Stimulated activated effector memory CD8-positive, alpha-beta T cell treated with anti-CD3 and anti-CD28 coated beads, Interleukin-12 subunit alpha, Interleukin-12 subunit beta, amount 100 ng/mL, for 72 hours (primary cell): ENCODE measurements around the gene NIF3L1.
"Not testable (repeated sequence)": the region's sequence is repeated elsewhere in the genome, so short reads cannot be mapped to it uniquely, and the experiment has no call there.

Source experiments
- ATAC-seq: fragments of 150-1000 bp; cut with Tn5 transposase; 2 replicates; pipeline ENCODE4 v1.10.0; 2021
- DNase-seq, 2 donors: peaks; one replicate each; pipeline ENCODE4 v3.0.0; 2021 to 2022; ENCODE audit warnings: low spot score in 2 of 2
- H3K27ac Mint-ChIP-seq: one replicate; pipeline ENCODE4 v1.8.0; 2022; ENCODE audit warnings: mild to moderate bottlenecking, mixed read lengths
- H3K36me3 Mint-ChIP-seq: one replicate; pipeline ENCODE4 v1.8.0; 2022; ENCODE audit warnings: mild to moderate bottlenecking, mixed read lengths
- H3K4me1 Mint-ChIP-seq: one replicate; pipeline ENCODE4 v1.8.0; 2022; ENCODE audit warnings: mixed read lengths
- H3K4me3 Mint-ChIP-seq: one replicate; pipeline ENCODE4 v1.8.0; 2022; ENCODE audit warnings: mild to moderate bottlenecking, mixed read lengths
- H3K9me3 Mint-ChIP-seq: one replicate; pipeline ENCODE4 v1.8.0; 2022; ENCODE audit warnings: mixed read lengths

The NIF3L1 gene

GRCh38 chr2:200862532-200863000, 26.6 kb upstream of the NIF3L1 start:
- H3K27ac Mint-ChIP-seq, result peak overlapping the region; percentile 98
- ATAC-seq (peak; percentile 80), DNase-seq (peak; percentile 39 to 75)
- H3K4me3 Mint-ChIP-seq, result peak overlapping the region; percentile 86
- peaks cover 73% of the 10 kb centered on the region for H3K36me3 Mint-ChIP-seq
- peaks cover 46% of the 10 kb centered on the region for H3K4me1 Mint-ChIP-seq
- no peaks in the 10 kb centered on the region for H3K9me3 Mint-ChIP-seq

DNA sequence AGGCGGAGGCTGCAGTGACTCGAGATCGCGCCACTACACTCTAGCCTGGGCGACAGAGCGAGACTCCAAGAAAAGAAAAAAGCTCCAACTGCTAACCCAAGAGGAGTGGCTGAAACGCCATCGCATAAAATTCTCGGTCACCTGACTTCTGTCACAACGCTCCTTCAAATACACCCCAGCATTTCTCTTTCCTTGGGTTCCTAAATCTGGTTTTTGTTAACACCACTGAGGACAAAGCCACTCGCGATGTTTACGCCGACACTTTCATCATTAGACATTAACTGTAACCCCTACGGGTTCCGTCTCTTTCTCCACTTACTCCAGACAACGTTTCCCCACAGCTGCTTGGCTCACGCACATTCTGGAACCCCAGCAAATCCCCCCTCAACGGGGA, 25.4 kb upstream of the NIF3L1 start:
- Mint-ChIP-seq H3K27ac (peak overlapping the region; percentile 98), H3K4me3 (peak overlapping the region; percentile 86), H3K9me3 (no peaks in the 10 kb centered on the region), H3K36me3 (peaks cover 65% of the 10 kb centered on the region), H3K4me1 (peaks cover 39% of the 10 kb centered on the region)
- ATAC-seq (peak; percentile 0), DNase-seq (no peak)

DNA sequence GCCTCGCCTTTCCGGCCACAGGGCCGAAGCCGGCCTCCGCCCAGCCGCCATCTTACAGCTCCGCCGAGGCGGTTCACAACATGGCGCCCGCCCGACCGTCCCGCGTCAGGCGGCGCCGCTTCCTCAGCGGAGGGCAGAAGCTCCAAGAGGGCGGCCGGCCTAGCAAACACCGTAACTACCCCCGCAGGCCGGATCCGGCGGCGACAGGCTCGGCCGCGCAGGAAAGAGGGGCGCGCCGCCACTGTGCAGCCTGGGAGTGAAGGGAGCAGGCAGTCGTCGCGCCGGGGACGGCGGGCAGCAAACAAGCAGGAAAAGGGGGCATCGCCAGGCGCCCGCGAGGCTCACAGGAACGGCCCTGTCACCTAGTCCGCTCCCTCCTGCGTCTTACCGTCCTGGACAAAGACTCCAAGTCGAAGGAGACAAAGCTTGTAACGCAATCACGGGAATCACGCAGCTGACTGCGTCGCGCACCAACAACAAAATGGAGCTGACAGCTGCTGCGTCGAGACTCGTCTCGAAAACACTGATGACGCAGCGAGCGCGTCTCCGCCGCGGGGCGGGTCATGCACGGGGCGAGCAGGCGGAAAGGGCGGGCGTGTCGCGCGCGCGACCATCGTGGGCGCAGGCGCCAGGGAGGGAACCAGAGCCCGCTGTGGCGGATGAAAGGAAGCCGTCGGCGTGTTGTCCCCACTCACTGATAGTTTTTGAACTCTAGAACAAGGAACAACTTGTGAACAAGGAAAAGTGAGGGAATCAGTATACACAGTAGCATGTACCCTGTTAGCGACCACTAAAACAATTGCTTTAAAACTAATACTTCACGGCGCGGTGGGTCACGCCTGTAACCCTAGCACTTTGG, 24.8 kb upstream of the NIF3L1 start, which contains the start of gene CLK1:
TSS of gene CLK1 (minus strand) at position 483 of the 859 bp plus-strand sequence. CDS start 2,796 bp downstream, outside the sequence.
- peak; percentile 83 to 93 for DNase-seq
- Mint-ChIP-seq H3K9me3 (no peaks in the 10 kb centered on the region), H3K27ac (peak within 1 kb of the TSS; percentile 98), H3K36me3 (peaks cover 65% of the 10 kb centered on the region), H3K4me1 (peaks cover 35% of the 10 kb centered on the region), H3K4me3 (peak within 1 kb of the TSS; percentile 86)
- ATAC-seq, result peak; percentile 89

- peaks cover 60% of the 10 kb centered on the region for H3K36me3 Mint-ChIP-seq
- H3K9me3 Mint-ChIP-seq, result no peaks in the 10 kb centered on the region
- no peak for DNase-seq
- peaks cover 6% of the 10 kb centered on the region for H3K4me1 Mint-ChIP-seq
- H3K27ac Mint-ChIP-seq, result peak overlapping the region; percentile 69
- H3K4me3 Mint-ChIP-seq, result no peak overlapping the region
- ATAC-seq, result no peak
Observed at GRCh38 chr2:200869014-200869413, 20.2 kb upstream of the NIF3L1 start.

- DNase-seq (no peak), ATAC-seq (no peak)
- no peak overlapping the region for H3K27ac Mint-ChIP-seq
- H3K9me3 Mint-ChIP-seq, result no peaks in the 10 kb centered on the region
- peaks cover 73% of the 10 kb centered on the region for H3K36me3 Mint-ChIP-seq
- H3K4me1 Mint-ChIP-seq, result peaks cover 6% of the 10 kb centered on the region
- H3K4me3 Mint-ChIP-seq, result no peak overlapping the region
Observed at GRCh38 chr2:200871151-200871550, 18.0 kb upstream of the NIF3L1 start.

DNA sequence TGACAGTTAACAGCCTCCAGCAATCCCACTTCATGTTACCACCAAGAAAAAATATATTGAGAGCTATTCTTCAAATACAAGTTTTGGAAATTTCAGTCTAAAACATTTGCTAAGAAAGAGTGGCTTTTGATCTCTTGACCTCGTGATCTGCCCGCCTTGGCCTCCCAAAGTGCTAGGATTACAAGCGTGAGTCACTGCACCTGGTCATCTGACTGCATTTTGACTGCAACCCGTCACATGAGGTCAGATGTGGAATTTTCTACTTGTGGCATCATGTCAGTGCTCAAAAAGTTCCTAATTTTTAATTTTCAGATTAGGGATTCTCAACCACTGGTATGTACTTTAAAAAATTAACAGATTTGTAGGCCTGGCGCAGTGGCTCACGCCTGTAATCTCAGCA, 15.6 kb upstream of the NIF3L1 start:
- Mint-ChIP-seq H3K27ac (no peak overlapping the region), H3K9me3 (no peaks in the 10 kb centered on the region), H3K36me3 (peaks cover 93% of the 10 kb centered on the region), H3K4me3 (no peak overlapping the region), H3K4me1 (peaks cover 4% of the 10 kb centered on the region)
- ATAC-seq, result no peak
- no peak for DNase-seq

DNA sequence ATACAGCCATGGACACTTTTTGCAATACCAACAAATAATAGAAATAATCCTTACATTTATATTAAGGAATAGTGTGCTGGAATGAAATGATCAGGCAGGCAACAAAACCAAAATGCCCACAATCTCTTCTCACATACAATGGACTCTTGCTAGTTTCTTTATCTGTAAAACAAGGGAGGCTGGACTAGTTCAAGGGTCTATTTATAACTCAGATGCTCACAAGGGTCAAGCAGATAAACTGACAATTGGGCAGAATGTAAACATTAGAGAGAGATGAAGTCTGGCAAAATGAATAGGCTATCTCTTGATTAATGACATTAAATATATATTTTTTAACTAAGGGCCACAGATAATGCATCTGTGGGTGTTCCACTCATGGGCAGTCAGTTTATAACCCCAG, 11.7 kb upstream of the NIF3L1 start:
- H3K4me1 Mint-ChIP-seq, result no peaks in the 10 kb centered on the region
- DNase-seq (no peak), ATAC-seq (no peak)
- no peaks in the 10 kb centered on the region for H3K9me3 Mint-ChIP-seq
- no peak overlapping the region for H3K4me3 Mint-ChIP-seq
- peaks cover 97% of the 10 kb centered on the region for H3K36me3 Mint-ChIP-seq
- H3K27ac Mint-ChIP-seq, result no peak overlapping the region

GRCh38 chr2:200878289-200878880, 10.8 kb upstream of the NIF3L1 start:
- no peaks in the 10 kb centered on the region for H3K4me1 Mint-ChIP-seq
- ATAC-seq (no peak), DNase-seq (no peak)
- H3K9me3 Mint-ChIP-seq, result no peaks in the 10 kb centered on the region
- peaks cover 97% of the 10 kb centered on the region for H3K36me3 Mint-ChIP-seq
- no peak overlapping the region for H3K27ac Mint-ChIP-seq
- no peak overlapping the region for H3K4me3 Mint-ChIP-seq

DNA sequence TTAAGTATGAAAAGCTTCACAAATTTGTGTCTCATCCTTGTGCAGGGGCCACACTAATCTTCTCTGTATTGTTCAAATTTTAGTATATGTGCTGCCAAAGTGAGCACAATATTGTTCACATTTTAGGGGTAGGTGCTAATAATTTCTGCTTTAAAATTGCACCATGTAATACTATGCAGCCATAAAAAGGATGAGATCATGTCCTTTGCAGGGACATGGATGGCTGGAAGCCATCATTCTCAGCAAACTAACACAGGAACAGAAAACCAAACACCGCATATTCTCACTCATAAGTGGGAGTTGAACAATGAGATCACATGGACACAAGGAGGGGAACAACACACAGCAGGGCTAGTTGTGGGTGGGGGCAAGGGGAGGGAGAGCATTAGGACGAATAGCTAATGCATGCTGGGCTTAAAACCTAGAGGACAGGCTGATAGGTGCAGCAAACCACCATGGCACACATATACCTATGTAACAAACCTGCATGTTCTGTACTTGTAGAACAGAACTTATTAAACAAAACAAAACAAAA, 7.4 kb upstream of the NIF3L1 start:
- H3K4me1 Mint-ChIP-seq, ATAC-seq, H3K4me3 Mint-ChIP-seq, H3K9me3 Mint-ChIP-seq, H3K27ac Mint-ChIP-seq, DNase-seq: not testable (repeated sequence)
- peaks cover 97% of the 10 kb centered on the region for H3K36me3 Mint-ChIP-seq

DNA sequence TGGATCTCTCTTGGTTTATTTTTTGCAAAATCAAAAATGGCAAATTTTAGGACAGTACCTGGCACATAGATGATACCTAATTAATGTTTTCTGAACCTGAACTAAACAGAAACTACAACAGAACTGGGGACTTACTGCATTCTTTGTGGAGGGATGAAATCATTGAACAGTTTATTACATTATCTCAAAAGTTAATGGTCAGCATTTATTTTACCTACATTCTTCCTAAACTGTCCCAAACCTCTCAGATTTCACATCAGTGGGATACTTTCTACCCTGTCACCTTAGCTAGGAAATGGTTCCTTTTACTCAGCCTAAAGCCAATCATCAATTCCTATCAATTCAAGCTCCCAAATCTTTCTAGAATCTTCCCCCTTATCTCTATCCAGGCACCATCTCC, 10.3 kb downstream of the NIF3L1 start:
- Mint-ChIP-seq H3K4me1 (peaks cover 22% of the 10 kb centered on the region), H3K4me3 (no peak overlapping the region), H3K9me3 (no peaks in the 10 kb centered on the region), H3K36me3 (peaks cover 87% of the 10 kb centered on the region), H3K27ac (peak overlapping the region; percentile 52)
- DNase-seq (no peak), ATAC-seq (no peak)

DNA sequence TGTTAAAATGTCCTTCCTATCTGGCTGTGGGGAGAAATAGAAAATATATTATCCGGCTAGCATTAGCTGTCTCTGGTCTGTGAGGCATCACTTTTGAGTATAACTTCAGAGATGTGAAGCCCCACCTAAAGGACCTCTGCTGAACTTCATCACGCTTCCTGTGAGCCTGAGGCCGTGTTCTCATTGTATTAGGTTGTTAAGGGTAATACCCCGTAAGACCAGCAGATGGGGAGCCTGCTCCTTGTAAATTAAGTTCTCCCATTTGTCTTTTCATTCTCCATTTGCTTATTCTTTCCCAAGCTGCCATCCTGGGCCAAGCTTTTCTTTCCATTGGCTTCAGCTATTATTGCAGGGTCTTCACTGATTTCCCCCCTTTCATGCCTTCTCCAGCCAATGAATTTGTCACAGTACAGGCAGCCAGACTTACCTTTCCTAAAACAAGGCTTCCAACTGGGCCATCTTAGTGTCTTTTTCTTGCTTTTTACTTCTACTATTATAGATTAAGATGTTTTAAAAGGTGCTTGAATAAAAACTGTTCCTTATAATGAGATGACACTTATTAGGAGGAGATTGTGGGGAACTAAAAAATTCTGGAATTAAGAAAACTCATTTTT, 12.4 kb downstream of the NIF3L1 start:
- DNase-seq (peak; percentile 46 to 78), ATAC-seq (peak; percentile 100)
- H3K9me3 Mint-ChIP-seq, result no peaks in the 10 kb centered on the region
- H3K4me1 Mint-ChIP-seq, result peaks cover 17% of the 10 kb centered on the region
- H3K27ac Mint-ChIP-seq, result peak overlapping the region; percentile 9
- peaks cover 83% of the 10 kb centered on the region for H3K36me3 Mint-ChIP-seq
- H3K4me3 Mint-ChIP-seq, result no peak overlapping the region

GRCh38 chr2:200905618-200906296, 16.6 kb downstream of the NIF3L1 start:
- Mint-ChIP-seq H3K9me3 (no peaks in the 10 kb centered on the region), H3K36me3 (peaks cover 87% of the 10 kb centered on the region), H3K4me3 (no peak overlapping the region), H3K4me1 (peaks cover 8% of the 10 kb centered on the region), H3K27ac (peak overlapping the region; percentile 78)
- DNase-seq (peak; percentile 21 to 66), ATAC-seq (peak; percentile 65)

DNA sequence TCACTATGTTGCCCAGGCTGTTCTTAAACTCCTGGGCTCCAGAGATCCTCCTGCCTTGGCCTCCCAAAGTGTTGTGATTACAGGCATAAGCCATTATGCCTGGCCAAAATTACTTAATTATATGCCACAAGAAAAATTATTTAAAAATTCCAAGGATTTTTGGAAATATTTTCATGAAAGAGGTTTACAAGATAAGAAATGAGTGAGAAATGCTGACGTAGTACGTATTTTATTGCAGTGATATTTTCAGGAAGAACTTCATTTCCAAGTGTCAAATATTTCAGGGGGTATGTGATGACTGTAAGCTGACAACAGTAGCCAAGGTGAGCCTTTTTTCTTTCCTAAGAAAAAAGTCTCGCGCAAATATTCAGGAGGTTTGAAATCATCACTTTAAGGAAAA, 20.8 kb downstream of the NIF3L1 start:
- Mint-ChIP-seq H3K36me3 (peaks cover 96% of the 10 kb centered on the region), H3K4me3 (no peak overlapping the region), H3K27ac (peak overlapping the region; percentile 23), H3K9me3 (no peaks in the 10 kb centered on the region), H3K4me1 (no peaks in the 10 kb centered on the region)
- DNase-seq (no peak), ATAC-seq (no peak)

DNA sequence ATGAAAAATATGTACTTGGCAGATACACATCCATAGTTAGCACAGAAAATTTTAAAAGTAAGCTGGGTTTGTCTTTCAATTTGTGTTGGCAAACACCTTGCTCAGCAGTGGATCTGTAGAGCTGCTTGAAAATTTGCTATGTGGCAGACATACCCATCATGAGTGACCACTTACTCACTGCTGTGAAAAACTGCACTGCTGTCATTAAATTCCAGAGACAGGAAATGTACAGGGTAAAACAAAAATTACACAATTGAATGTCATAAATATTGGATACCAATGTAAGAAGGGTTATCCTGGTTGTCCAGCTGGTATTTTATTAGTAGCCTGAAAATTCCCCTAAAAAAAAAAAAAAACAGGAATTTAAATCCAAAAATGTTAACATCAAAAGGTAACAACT, 24.5 kb downstream of the NIF3L1 start:
- H3K27ac Mint-ChIP-seq, result peak overlapping the region; percentile 26
- no peak for DNase-seq
- no peaks in the 10 kb centered on the region for H3K9me3 Mint-ChIP-seq
- H3K4me3 Mint-ChIP-seq, result no peak overlapping the region
- H3K4me1 Mint-ChIP-seq, result no peaks in the 10 kb centered on the region
- ATAC-seq, result no peak
- peaks cover 100% of the 10 kb centered on the region for H3K36me3 Mint-ChIP-seq

DNA sequence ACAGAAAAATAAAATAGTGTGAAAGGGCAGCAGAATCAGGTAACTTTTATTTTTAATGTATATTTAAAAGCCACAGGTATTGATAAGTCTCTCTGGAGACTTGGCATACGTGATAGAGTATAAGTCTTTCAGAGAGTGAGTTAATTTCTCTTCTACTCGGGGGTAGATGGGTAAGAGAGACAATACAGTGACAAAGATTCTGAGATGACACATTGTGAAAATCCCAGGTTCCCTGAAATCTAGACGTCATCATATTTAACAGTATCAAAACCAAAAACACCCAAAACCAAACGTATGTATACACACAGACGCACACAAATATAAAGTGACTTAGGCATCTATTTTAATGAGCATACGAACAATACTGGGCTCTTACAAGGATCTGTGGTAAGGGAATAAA, 33.3 kb downstream of the NIF3L1 start:
- H3K36me3 Mint-ChIP-seq, result peaks cover 87% of the 10 kb centered on the region
- H3K4me3 Mint-ChIP-seq, result peak overlapping the region; percentile 14
- no peak for DNase-seq
- no peaks in the 10 kb centered on the region for H3K9me3 Mint-ChIP-seq
- peaks cover 14% of the 10 kb centered on the region for H3K4me1 Mint-ChIP-seq
- ATAC-seq, result peak; percentile 99
- peak overlapping the region; percentile 33 for H3K27ac Mint-ChIP-seq
